ENCODE results near the gene ADO. TPM values are rescaled to one million over a fixed set of nuclear protein-coding genes. Genes with fewer than 3 reads are reported as not detected.

Gene ADO
- total RNA-seq: 12.4 and 14.2 TPM in 2 replicates

DNA sequence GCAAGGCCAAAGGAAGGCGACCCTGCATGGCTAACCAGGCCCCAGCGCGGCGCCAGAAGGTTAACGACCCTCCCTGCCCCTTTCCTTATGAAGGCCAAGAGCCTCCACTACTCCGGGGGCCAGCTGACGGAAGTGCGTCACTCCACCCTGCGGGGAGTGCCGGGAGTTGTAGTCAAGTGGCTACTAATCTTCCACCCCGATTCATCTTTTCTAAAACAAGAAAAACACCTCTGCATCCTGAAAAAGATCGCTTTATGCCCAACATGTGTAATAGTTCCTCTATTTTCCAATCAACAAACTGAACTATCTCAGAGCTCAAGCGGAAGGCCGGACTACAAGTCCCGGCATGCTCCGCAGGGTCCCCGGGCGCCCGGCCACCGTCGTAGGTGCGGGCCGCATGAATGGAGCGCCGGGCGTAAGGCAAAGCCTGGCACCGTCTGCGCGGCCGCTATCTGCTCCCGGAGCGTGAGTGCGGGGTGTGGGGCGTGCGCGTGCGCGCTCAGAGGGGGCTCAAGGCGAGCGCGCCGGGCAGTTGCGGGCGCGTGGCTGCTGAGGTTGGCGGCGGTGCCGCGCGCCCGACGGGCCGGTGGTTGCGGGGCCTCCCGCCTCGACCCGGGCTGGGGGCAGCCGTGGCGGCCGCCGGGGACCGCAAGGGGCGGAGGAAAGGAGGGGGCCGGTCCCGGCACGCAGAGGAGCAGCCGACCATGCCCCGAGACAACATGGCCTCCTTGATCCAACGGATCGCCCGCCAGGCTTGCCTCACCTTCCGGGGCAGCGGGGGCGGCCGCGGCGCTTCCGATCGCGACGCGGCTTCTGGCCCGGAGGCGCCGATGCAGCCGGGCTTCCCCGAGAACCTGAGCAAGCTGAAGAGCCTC, at the start of gene ADO:
ADO (plus strand) TSS at position 365 of the 875 bp plus-strand sequence; CDS start at position 705, 340 bp downstream.

DNA sequence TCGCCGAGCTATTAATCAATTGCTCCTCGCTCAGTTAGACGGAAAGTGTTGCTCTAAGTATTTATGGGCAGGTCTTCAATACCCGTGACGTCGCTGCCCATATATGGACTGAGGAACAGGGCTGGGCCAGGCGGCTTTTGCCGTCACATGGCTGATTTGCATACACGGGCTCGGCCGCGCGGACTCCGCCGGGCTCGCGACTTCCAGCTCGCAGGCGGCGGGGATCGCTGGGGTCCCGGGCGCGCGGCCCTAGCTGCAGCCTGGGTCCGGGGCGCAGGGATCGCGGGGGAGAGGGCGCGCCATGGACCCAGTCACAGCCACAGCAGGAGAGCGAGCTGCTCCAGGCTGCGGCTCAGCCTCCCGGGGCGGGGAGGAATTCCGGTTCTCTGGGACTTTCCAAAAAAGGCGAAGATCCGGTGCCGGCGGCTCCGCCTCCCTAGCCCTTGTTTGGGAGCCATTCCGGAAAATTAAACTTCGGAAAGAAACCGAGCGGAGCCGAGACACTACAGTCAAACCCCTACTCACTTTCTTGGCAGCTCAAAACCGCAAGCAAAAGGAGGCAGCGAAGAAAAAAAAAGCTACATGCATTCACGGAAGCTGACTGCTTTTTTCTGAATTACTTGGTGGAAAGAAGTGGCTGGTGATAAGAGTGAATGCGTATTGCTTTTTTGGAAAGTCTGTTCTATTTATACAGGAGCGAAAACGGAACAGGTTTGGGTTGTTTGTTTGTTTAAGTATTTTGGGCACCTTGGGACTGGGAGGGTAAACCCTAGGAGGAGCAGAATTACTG, 12.0 kb downstream of the ADO start, which contains the start of gene EGR2:
EGR2 (minus strand) TSS at position 36 of the 790 bp plus-strand sequence. CDS start 337 bp downstream, outside the sequence.

Other genes with a start within 250 kb of the ADO start
- gene EGR2, start 11.6 kb downstream of the ADO start, total RNA-seq: not detected in 2 replicates

Measured in myometrial cell (primary cell).